ENCODE measurements around the gene CAMK4.

The CAMK4 gene

DNA sequence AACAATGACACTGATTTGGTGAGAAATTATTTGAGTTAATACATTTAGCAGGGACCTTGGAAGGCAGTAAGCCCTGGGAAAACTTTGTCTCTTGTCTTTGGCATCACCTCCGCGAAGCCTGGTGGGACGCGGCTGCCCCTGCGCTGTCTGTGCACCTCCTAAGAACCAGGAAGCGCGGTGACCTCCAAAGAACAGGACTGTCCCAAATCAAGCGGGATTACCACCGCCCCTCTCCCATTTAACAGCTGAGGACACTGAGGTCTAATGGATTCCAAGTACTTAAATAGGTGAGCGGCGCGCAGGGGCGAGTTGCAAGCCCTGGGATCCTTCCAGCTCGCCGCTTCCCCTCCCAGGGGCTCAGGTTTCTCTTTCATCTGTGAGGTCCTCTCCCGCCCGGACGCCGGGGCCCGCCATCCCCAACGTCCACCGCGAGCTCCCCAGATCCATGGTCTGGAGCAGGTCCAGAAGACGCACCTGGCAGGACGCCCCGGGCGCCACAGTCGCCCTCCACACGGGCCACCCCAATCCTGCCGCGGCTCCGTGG lies 287.7 kb downstream of the CAMK4 start:
- peaks cover 54% of the 10 kb centered on the region for H3K79me2 ChIP-seq (ENCODE audit: insufficient read depth, low read length)
- peak overlapping the region; percentile 97 for H3K9ac ChIP-seq (ENCODE audit: low read depth, low read length, poor library complexity, severe bottlenecking)
- H3K4me2 ChIP-seq (ENCODE audit: low read depth, low read length, poor library complexity, severe bottlenecking), result peak overlapping the region; percentile 91
- no peaks in the 10 kb centered on the region for H3K36me3 ChIP-seq (ENCODE audit: insufficient read depth, low read length)
- TF ChIP-seq EZH2phosphoT487 (IDR thresholded peaks at IDR 0.05; ENCODE audit: borderline replicate concordance), result no peak
- TF ChIP-seq, protein P1, sequence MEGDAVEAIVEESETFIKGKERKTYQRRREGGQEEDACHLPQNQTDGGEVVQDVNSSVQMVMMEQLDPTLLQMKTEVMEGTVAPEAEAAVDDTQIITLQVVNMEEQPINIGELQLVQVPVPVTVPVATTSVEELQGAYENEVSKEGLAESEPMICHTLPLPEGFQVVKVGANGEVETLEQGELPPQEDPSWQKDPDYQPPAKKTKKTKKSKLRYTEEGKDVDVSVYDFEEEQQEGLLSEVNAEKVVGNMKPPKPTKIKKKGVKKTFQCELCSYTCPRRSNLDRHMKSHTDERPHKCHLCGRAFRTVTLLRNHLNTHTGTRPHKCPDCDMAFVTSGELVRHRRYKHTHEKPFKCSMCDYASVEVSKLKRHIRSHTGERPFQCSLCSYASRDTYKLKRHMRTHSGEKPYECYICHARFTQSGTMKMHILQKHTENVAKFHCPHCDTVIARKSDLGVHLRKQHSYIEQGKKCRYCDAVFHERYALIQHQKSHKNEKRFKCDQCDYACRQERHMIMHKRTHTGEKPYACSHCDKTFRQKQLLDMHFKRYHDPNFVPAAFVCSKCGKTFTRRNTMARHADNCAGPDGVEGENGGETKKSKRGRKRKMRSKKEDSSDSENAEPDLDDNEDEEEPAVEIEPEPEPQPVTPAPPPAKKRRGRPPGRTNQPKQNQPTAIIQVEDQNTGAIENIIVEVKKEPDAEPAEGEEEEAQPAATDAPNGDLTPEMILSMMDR (conservative IDR thresholded peaks at IDR 0.05; ENCODE audit: low read length), result no peak
- peaks cover 40% of the 10 kb centered on the region for H4K20me1 ChIP-seq (ENCODE audit: insufficient read depth, low read length, poor library complexity, severe bottlenecking)
- H3K27me3 ChIP-seq (ENCODE audit: insufficient read depth, low read length, poor library complexity, severe bottlenecking), result no peaks in the 10 kb centered on the region
- no peaks in the 10 kb centered on the region for H3F3A ChIP-seq (ENCODE audit: low read depth)
- H3K9me3 ChIP-seq (ENCODE audit: insufficient read depth, low read depth, low read length), result no peaks in the 10 kb centered on the region
- peak overlapping the region; percentile 80 for H3K4me3 ChIP-seq (ENCODE audit: low read length, poor library complexity, severe bottlenecking)
- no peaks in the 10 kb centered on the region for H3K9me2 ChIP-seq (replicated peaks; ENCODE audit: low read depth, low read length)
- peak overlapping the region; percentile 66 for H2AFZ ChIP-seq (ENCODE audit: low read length)
- H3K4me1 ChIP-seq (ENCODE audit: insufficient read depth, low read length, poor library complexity, severe bottlenecking), result peaks cover 42% of the 10 kb centered on the region

DNA sequence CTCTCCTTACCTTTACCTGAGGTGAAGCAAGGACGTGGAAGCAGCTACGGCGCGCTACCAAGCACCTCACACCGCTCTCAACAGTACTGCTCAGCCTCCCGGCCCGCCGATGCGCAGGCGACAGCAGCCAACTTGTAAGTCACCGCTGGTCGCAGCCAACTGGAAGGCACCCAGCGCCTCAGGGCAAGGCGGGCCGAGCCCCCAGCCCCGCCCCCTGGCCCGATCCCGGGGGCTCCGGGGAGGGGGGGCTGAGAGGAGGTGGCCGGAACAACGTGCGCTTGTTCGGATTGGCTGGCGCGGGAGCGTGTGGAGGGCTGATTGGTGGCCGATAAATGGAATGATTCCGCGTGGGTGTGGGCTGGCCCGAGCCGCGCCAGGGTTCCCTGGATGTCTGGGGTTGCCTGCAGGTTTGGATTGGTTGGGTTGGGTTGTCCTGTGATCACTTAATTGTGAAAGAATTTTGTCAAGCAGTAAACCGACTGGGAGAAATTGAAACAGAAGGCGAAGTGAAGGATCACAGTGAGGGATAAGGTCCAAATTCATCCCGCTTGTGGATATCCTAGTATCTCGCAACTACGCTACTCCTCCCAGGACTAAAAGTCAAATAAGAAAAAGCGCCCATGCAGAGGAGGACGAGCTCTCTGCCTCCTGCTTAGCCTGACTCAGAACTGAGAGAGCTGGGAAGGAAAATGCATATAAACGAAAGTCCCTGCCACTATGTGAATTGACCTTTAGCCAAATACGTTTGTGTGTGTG lies 288.4 kb downstream of the CAMK4 start, which contains the start of gene STARD4:
STARD4 (minus strand) TSS at position 161 of the 756 bp plus-strand sequence. CDS start 5,102 bp downstream, outside the sequence.
- peak within 1 kb of the TSS; percentile 66 for H2AFZ ChIP-seq (ENCODE audit: low read length)
- H4K20me1 ChIP-seq (ENCODE audit: insufficient read depth, low read length, poor library complexity, severe bottlenecking), result peaks cover 34% of the 10 kb centered on the region
- H3F3A ChIP-seq (ENCODE audit: low read depth), result no peaks in the 10 kb centered on the region
- H3K4me1 ChIP-seq (ENCODE audit: insufficient read depth, low read length, poor library complexity, severe bottlenecking), result peaks cover 42% of the 10 kb centered on the region
- H3K4me3 ChIP-seq (ENCODE audit: low read length, poor library complexity, severe bottlenecking), result peak within 1 kb of the TSS; percentile 80
- peak within 1 kb of the TSS; percentile 97 for H3K9ac ChIP-seq (ENCODE audit: low read depth, low read length, poor library complexity, severe bottlenecking)
- H3K79me2 ChIP-seq (ENCODE audit: insufficient read depth, low read length), result peaks cover 47% of the 10 kb centered on the region
- peak within 1 kb of the TSS; percentile 92 for H3K4me2 ChIP-seq (ENCODE audit: low read depth, low read length, poor library complexity, severe bottlenecking)
- no peaks in the 10 kb centered on the region for H3K36me3 ChIP-seq (ENCODE audit: insufficient read depth, low read length)
- no peaks in the 10 kb centered on the region for H3K9me3 ChIP-seq (ENCODE audit: insufficient read depth, low read depth, low read length)
- H3K27me3 ChIP-seq (ENCODE audit: insufficient read depth, low read length, poor library complexity, severe bottlenecking), result no peaks in the 10 kb centered on the region
- no peak for TF ChIP-seq EZH2phosphoT487 (IDR thresholded peaks at IDR 0.05; ENCODE audit: borderline replicate concordance)
- TF ChIP-seq, protein P1 (conservative IDR thresholded peaks at IDR 0.05; ENCODE audit: low read length), result no peak
- H3K9me2 ChIP-seq (replicated peaks; ENCODE audit: low read depth, low read length), result no peaks in the 10 kb centered on the region

DNA sequence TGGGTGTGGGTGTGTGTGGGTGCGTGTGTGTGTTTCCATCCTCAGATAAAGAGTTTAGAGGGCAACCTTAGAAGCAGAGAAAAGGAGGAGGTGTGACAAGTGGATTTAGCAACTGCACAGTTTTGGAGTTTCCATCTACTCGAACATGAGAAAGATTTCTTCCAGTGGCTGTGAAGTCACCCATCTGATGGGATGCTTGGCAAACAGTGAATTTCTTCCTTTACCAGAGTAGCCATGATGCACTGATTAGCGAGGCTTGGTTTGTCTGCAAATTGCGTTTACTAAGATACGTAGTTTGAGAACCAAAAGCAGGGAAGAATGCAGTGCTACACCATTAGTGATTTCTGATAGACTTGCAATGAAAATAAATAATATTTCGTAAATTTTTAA lies 288.9 kb downstream of the CAMK4 start:
- H3K4me2 ChIP-seq (ENCODE audit: low read depth, low read length, poor library complexity, severe bottlenecking), result peak overlapping the region; percentile 92
- peak overlapping the region; percentile 94 for H3K9ac ChIP-seq (ENCODE audit: low read depth, low read length, poor library complexity, severe bottlenecking)
- no peaks in the 10 kb centered on the region for H3F3A ChIP-seq (ENCODE audit: low read depth)
- no peak overlapping the region for H2AFZ ChIP-seq (ENCODE audit: low read length)
- H4K20me1 ChIP-seq (ENCODE audit: insufficient read depth, low read length, poor library complexity, severe bottlenecking), result peaks cover 31% of the 10 kb centered on the region
- no peaks in the 10 kb centered on the region for H3K9me2 ChIP-seq (replicated peaks; ENCODE audit: low read depth, low read length)
- no peaks in the 10 kb centered on the region for H3K9me3 ChIP-seq (ENCODE audit: insufficient read depth, low read depth, low read length)
- TF ChIP-seq EZH2phosphoT487 (IDR thresholded peaks at IDR 0.05; ENCODE audit: borderline replicate concordance), result no peak
- TF ChIP-seq, protein P1 (conservative IDR thresholded peaks at IDR 0.05; ENCODE audit: low read length), result no peak
- H3K4me3 ChIP-seq (ENCODE audit: low read length, poor library complexity, severe bottlenecking), result peak overlapping the region; percentile 80
- H3K27me3 ChIP-seq (ENCODE audit: insufficient read depth, low read length, poor library complexity, severe bottlenecking), result no peaks in the 10 kb centered on the region
- peaks cover 36% of the 10 kb centered on the region for H3K4me1 ChIP-seq (ENCODE audit: insufficient read depth, low read length, poor library complexity, severe bottlenecking)
- peaks cover 41% of the 10 kb centered on the region for H3K79me2 ChIP-seq (ENCODE audit: insufficient read depth, low read length)
- H3K36me3 ChIP-seq (ENCODE audit: insufficient read depth, low read length), result no peaks in the 10 kb centered on the region
